HG03135 (cell line): ENCODE measurements around the gene GNA14.
"Not testable (repeated sequence)": the region's sequence is repeated elsewhere in the genome, so short reads cannot be mapped to it uniquely, and the experiment has no call there.

ENCODE experiments used
- ATAC-seq: cut with Tn5 transposase; IDR thresholded peaks from one replicate; pipeline ENCODE4 v1.9.1; 2021; ENCODE audit warnings: mild to moderate bottlenecking, moderate library complexity; ENCODE audit not compliant: unreplicated experiment

The GNA14 gene

GRCh38 chr9:77422969-77423368, 225.2 kb downstream of the GNA14 start:
- ATAC-seq, result no peak

GRCh38 chr9:77421506-77422265, 226.4 kb downstream of the GNA14 start:
- no peak for ATAC-seq

GRCh38 chr9:77420641-77421040, 227.5 kb downstream of the GNA14 start:
- ATAC-seq, result no peak

DNA sequence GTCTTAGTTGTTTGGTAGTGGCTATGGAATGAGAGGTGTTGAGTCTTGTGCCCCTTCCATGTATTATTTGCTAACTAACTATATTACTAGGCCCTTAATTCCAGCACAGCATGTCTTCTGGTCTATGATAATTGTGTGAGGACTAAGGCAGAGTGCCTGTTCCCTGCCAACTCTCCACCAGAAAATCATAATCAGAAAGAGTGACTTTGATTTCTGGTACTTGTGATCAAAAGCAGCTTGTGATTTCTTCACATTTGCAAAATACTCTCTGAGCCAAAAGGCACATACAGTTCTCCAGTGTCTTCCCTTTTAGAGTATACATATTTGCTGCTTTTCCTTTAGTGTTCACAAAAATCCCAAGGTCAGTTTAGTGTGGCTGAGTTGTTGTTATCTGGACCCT, 229.9 kb downstream of the GNA14 start:
- ATAC-seq, result no peak

DNA sequence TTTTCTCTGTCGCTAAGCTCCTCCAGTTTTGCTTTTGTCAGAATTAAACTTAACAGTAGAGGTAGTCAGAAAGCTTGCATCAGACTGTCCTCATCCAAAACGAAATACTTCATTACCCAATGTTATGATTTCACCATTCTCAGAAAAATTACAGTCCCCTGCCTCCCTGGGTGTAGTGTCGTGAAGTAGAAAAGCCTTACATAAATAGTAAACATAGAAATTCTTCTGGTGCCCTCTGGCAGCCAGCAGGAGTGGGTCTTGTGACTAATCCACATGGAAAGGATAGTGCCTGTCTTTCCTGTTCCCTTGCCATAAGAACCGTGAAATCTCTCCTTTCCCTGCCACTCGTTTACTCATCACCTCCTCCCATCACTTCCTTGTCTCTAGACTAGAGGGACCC, 230.6 kb downstream of the GNA14 start:
- ATAC-seq, result no peak

DNA sequence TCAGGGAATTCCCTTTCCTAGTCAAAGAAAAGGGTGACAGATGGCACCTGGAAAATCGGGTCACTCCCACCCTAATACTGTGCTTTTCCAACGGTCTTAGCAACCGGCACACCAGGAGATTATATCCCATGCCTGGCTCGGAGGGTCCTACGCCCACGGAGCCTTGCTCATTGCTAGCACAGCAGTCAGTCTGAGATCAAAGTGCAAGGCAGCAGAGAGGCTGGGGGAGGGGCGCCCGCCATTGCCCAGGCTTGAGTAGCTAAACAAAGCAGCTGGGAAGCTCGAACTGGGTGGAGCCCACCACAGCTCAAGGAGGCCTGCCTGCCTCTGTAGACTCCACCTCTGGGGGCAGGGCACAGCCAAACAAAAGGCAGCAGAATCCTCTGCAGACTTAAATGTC, 239.6 kb downstream of the GNA14 start:
- not testable (repeated sequence) for ATAC-seq

DNA sequence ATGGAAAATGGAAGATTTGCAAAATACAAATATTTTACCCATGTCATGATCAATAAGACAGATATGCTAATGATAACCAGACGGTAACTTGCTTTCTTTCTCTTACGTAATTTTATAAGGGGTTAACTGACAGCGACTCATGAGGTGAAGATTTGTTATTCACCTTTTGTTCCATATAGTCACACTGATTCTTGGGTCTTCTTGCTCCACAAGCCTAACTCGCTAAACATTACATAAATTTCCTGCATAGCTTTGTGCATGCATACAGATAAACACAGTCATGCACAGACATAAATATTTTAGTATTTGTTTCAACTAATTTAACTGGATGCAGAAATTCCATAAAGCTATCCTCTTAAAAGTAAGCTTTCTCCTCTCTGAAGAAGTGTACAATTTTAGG, 244.9 kb downstream of the GNA14 start:
- no peak for ATAC-seq

DNA sequence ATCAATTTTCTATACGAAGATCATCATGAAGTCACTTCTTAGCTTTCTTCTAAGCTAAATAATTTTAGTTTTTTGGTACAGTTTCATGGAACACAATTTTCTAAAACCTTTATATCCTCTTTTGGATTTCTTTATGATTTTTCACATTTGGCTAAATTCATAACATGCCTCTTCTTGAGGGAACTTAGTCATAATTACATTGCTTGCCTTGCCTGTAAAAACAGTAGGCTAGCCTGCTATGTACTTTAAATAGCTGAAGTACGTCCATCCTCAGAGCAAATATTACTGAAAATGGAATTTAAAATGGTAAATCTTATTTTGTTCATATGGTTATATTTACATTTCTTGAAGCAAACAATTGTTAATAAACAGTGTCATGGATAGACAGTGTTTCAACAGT, 245.8 kb downstream of the GNA14 start:
- no peak for ATAC-seq

DNA sequence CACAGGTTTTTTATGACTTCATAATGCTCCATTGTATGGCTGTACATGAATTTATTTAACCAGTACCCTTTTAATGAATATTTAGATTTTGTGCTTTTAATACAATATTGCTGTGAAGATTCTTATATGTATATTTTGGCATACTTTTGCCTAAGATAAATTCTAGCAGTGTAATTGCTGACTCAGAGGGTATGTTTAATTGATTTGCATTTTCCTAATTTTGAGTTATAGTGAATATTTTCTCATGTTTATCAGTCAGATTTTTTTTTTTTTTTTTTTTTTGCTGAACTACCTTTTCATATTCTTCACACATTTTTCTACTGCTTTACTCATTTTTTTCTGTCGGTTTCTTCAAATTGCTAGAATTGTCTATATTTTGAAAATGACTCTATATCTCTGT, 248.2 kb downstream of the GNA14 start:
- ATAC-seq, result no peak

GRCh38 chr9:77398581-77398980, 249.5 kb downstream of the GNA14 start:
- not testable (repeated sequence) for ATAC-seq

- ATAC-seq, result no peak
Observed at GRCh38 chr9:77392328-77392727, 255.8 kb downstream of the GNA14 start.

DNA sequence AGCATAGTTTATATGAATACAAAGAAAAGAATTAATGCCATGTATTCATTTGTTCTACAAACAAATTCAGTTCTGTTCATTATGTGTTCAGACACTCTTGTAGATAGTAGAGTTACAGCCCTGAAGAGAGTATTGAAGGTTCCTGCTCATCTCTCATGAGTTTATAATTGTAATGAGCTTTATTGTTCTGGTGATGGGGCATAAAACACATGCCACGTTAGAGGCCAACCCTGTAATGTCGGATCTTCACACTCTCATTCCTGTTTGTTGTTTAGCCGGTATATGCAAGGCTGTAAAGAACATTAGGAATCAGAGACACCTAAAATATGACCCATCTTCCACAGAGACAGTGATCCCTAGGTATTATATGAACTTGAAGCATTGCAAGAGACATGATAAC, 256.3 kb downstream of the GNA14 start:
- ATAC-seq, result no peak

DNA sequence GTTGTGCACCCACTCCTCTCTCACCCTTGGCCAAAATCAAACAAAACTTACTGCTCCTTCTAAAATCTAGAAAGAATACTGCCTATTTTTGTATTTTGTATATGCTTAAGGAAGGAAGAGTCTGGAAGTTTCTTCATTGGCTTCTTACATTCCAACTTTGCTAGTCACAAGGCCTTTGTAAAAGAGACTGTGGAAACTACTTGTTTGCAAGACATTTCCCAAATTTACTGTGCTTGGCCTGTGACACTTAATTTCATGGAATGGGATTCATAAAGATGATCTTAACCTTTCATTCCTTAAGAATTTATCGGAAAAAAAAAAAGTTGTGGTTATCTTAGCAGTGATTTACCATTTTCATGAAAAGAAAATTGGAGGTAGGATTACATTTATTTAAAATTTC, 261.9 kb downstream of the GNA14 start:
- ATAC-seq, result no peak

GRCh38 chr9:77384406-77384805, 263.7 kb downstream of the GNA14 start:
- ATAC-seq, result no peak

DNA sequence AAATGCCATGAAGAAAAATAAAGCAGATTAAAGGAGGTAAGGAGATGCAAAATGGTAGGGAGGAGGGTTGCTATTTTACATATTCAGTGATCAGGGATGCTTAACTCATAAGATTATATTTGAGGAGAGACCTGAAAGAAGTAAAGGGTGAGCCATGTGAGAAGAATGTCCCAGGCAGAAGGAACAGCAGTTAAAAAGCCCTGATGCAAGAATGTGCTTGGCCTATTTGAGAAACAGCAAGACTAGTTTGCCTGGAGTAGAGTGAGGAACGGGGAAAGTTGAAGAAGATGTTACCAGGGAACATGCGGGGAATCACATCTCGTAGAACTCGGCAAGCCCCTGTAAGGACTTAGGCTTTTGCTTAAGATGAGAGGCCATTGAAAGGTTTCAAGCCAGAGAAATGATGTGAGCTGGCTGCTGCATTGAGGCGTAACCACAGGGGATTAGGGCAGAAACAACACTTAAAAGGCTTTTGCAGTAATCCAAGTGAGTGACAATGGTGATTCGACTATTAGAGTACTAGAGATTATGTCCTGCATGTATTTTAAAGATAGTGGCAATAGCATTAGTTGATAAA, 272.1 kb downstream of the GNA14 start:
- no peak for ATAC-seq

DNA sequence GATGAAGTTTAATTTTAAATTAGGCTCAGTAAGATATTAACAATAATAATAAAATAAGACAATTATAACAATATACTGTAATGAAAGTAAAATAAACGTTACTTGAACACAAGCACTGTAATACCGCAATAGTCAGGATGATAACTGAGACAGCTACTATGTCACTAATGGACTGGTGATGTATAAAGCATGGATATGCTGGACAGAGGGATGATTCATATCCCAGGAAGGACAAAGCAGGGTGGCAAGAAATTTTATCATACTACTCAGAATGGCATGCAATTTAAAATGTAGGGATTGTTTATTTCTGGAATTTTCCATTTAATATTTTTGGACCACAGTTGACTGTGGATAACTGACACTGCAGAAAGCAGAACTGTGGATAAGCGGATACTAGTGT, 273.9 kb downstream of the GNA14 start:
- ATAC-seq, result no peak
